Ishikawa (cell line): Measurements from ENCODE around the gene ZDHHC1.

Experiments used
- CEBPB ChIP-seq: IDR thresholded peaks from 2 replicates; pipeline ENCODE4 v1.6.1; 2012
- CREB1 ChIP-seq: IDR thresholded peaks from 2 replicates; pipeline ENCODE4 v1.6.1; 2012; ENCODE audit warnings: low read depth
- EGR1 ChIP-seq: IDR thresholded peaks from 2 replicates; pipeline ENCODE4 v1.6.1; 2012
- EP300 ChIP-seq: IDR thresholded peaks from 2 replicates; pipeline ENCODE4 v1.6.1; 2012; ENCODE audit warnings: borderline replicate concordance
- RAD21 ChIP-seq: IDR thresholded peaks from 2 replicates; pipeline ENCODE4 v1.6.1; 2012; ENCODE audit warnings: low read depth
- TAF1 ChIP-seq: IDR thresholded peaks from 2 replicates; pipeline ENCODE4 v1.6.1; 2012; ENCODE audit warnings: low read depth, mild to moderate bottlenecking
- TCF12 ChIP-seq: IDR thresholded peaks from 2 replicates; pipeline ENCODE4 v1.6.1; 2012; ENCODE audit warnings: low read depth
- TEAD4 ChIP-seq: IDR thresholded peaks from 2 replicates; pipeline ENCODE4 v1.6.1; 2012
- YY1 ChIP-seq: IDR thresholded peaks from 2 replicates; pipeline ENCODE4 v1.6.1; 2012; ENCODE audit warnings: low read depth
- ZBTB7A ChIP-seq: IDR thresholded peaks from 2 replicates; pipeline ENCODE4 v1.6.1; 2012; ENCODE audit warnings: low read depth
- TF ChIP-seq, protein P1 (sequence below): IDR thresholded peaks from 2 replicates; pipeline ENCODE4 v1.6.1; 2012; ENCODE audit warnings: low read depth, mild to moderate bottlenecking
- TF ChIP-seq, protein P2 (sequence below): IDR thresholded peaks from 2 replicates; pipeline ENCODE4 v1.6.1; 2012
- TF ChIP-seq, protein P3 (sequence below): IDR thresholded peaks from 2 replicates; pipeline ENCODE4 v1.6.1; 2012

GRCh38 chr16:67361038-67361437 lies 55.2 kb downstream of the ZDHHC1 start:
- TF ChIP-seq, protein P1, sequence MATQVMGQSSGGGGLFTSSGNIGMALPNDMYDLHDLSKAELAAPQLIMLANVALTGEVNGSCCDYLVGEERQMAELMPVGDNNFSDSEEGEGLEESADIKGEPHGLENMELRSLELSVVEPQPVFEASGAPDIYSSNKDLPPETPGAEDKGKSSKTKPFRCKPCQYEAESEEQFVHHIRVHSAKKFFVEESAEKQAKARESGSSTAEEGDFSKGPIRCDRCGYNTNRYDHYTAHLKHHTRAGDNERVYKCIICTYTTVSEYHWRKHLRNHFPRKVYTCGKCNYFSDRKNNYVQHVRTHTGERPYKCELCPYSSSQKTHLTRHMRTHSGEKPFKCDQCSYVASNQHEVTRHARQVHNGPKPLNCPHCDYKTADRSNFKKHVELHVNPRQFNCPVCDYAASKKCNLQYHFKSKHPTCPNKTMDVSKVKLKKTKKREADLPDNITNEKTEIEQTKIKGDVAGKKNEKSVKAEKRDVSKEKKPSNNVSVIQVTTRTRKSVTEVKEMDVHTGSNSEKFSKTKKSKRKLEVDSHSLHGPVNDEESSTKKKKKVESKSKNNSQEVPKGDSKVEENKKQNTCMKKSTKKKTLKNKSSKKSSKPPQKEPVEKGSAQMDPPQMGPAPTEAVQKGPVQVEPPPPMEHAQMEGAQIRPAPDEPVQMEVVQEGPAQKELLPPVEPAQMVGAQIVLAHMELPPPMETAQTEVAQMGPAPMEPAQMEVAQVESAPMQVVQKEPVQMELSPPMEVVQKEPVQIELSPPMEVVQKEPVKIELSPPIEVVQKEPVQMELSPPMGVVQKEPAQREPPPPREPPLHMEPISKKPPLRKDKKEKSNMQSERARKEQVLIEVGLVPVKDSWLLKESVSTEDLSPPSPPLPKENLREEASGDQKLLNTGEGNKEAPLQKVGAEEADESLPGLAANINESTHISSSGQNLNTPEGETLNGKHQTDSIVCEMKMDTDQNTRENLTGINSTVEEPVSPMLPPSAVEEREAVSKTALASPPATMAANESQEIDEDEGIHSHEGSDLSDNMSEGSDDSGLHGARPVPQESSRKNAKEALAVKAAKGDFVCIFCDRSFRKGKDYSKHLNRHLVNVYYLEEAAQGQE, result no peak
- TF ChIP-seq CEBPB (no peak), RAD21 (no peak), YY1 (no peak), EGR1 (no peak), TAF1 (no peak), EP300 (no peak), TEAD4 (no peak), CREB1 (no peak), TCF12 (no peak), ZBTB7A (no peak)
- TF ChIP-seq, protein P2, sequence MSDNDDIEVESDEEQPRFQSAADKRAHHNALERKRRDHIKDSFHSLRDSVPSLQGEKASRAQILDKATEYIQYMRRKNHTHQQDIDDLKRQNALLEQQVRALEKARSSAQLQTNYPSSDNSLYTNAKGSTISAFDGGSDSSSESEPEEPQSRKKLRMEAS, result no peak
- TF ChIP-seq, protein P3, sequence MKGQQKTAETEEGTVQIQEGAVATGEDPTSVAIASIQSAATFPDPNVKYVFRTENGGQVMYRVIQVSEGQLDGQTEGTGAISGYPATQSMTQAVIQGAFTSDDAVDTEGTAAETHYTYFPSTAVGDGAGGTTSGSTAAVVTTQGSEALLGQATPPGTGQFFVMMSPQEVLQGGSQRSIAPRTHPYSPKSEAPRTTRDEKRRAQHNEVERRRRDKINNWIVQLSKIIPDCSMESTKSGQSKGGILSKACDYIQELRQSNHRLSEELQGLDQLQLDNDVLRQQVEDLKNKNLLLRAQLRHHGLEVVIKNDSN, result no peak
